Panc1 (cell line): ENCODE measurements around the gene RCOR1. TPM values are rescaled to one million over a fixed set of nuclear protein-coding genes. Genes with fewer than 3 reads are reported as not detected.

ENCODE experiments used
- ATAC-seq: fragments of 200-7000 bp; cut with Tn5 transposase; 2 replicates; pipeline ENCODE4 v1.9.1; 2020; ENCODE audit warnings: mild to moderate bottlenecking, moderate library complexity
- BruUV-seq: library from RNA; stranded (reverse); fragments of 400-500 nt; replicated peaks from 2 replicates; lab custom pipeline; 2021; lab: Mats Ljungman, UMichigan
- CTCF ChIA-PET: fragments of 300-600 bp; sonication (Branson Sonifier 250); formaldehyde crosslinking; loops from one replicate; lab custom pipeline; 2022; ENCODE audit warnings: antibody characterized with exemption; lab: Charles Lee
- POLR2A ChIA-PET: fragments of 300-600 bp; sonication (Branson Sonifier 250); formaldehyde crosslinking; loops from one replicate; lab custom pipeline; 2022; ENCODE audit warnings: antibody characterized with exemption; lab: Charles Lee
- DNase-seq: peaks from one replicate; pipeline ENCODE4 v3.0.0-alpha.2; 2010; ENCODE audit warnings: low read depth, low spot score
- H3K27ac ChIP-seq: 2 replicates; pipeline ENCODE4 v1.5.1; 2011; ENCODE audit warnings: mild to moderate bottlenecking, low read length, inconsistent platforms
- H3K27me3 ChIP-seq: fragments of 200-500 bp; sonication (Bioruptor generic); 2 replicates; pipeline ENCODE4 v1.6.0; 2014; ENCODE audit warnings: low read length, inconsistent platforms; ENCODE audit not compliant: control insufficient read depth, insufficient read depth
- H3K36me3 ChIP-seq: fragments of 200-500 bp; sonication (Bioruptor generic); 2 replicates; pipeline ENCODE4 v1.5.1; 2014; ENCODE audit warnings: inconsistent platforms, mild to moderate bottlenecking, low read length, moderate library complexity; ENCODE audit not compliant: control insufficient read depth, insufficient read depth
- H3K4me1 ChIP-seq: 2 replicates; pipeline ENCODE4 v1.5.1; 2011; ENCODE audit warnings: inconsistent platforms, mild to moderate bottlenecking, low read length, moderate library complexity; ENCODE audit not compliant: control insufficient read depth, insufficient read depth
- H3K4me3 ChIP-seq, 2 experiments: 2 replicates each; pipeline ENCODE4 v1.5.1; 2011 to 2012; ENCODE audit warnings: low read depth in 2 of 2, low read length in 2 of 2, mild to moderate bottlenecking in 2 of 2, inconsistent platforms in 1 of 2, moderate library complexity in 1 of 2
- H3K9me3 ChIP-seq: fragments of 200-500 bp; sonication (Bioruptor generic); 2 replicates; pipeline ENCODE4 v1.5.1; 2014; ENCODE audit warnings: low read depth, mild to moderate bottlenecking, inconsistent platforms, low read length, moderate library complexity; ENCODE audit not compliant: control insufficient read depth, insufficient read depth
- CTCF ChIP-seq: fragments of 450-650 bp; IDR thresholded peaks from 2 replicates; pipeline ENCODE4 v1.5.1; 2017; ENCODE audit warnings: mild to moderate bottlenecking
- POLR2AphosphoS5 ChIP-seq: IDR thresholded peaks from 2 replicates; pipeline ENCODE4 v1.6.1; 2012; ENCODE audit warnings: mild to moderate bottlenecking, low read depth, low read length, moderate library complexity
- REST ChIP-seq, 2 experiments: IDR thresholded peaks; 2 replicates each; pipeline ENCODE4 v1.6.1; 2011 to 2012; ENCODE audit warnings: low read depth in 2 of 2, control low read depth in 1 of 2, low read length in 1 of 2, mild to moderate bottlenecking in 1 of 2, moderate library complexity in 1 of 2; ENCODE audit not compliant: insufficient read depth in 1 of 2
- SIN3A ChIP-seq: IDR thresholded peaks from 2 replicates; pipeline ENCODE4 v1.6.1; 2012; ENCODE audit warnings: low read depth, mild to moderate bottlenecking, low read length, moderate library complexity, borderline replicate concordance; ENCODE audit not compliant: insufficient read depth
- TCF7L2 ChIP-seq: IDR thresholded peaks from 2 replicates; pipeline ENCODE4 v1.6.1; 2011; ENCODE audit warnings: mild to moderate bottlenecking, low read depth, low read length, inconsistent platforms
- in situ Hi-C: cut with HindIII; loops from 2 replicates; pipeline ENCODE4 v1.10.0; 2016; ENCODE audit warnings: low sequenced_read_pairs, low pct_unique_long_range_greater_than_20kb
- intact Hi-C: fragments of 100-400 bp; cut with micrococcal nuclease; formaldehyde crosslinking; loops from one replicate; pipeline ENCODE4 v1.10.0; 2022; ENCODE audit not compliant: unreplicated experiment
- total RNA-seq: library from RNA; stranded (reverse); gene quantifications from one replicate; pipeline ENCODE4 v1.2.1, GENCODE V29; 2021; ENCODE audit not compliant: unreplicated experiment

The RCOR1 gene
- total RNA-seq, 1 experiment from 2014 or later = 27.1 TPM

- intact Hi-C loops = no loop called here
- Histone ChIP-seq H3K4me1 (0 out of 2 replicates have a peak, but pooled peaks cover 4% of the 10 kb centered on the region), H3K9me3 (no peaks in the 10 kb centered on the region), H3K4me3 (no peak overlapping the region), H3K27ac (no peak overlapping the region), H3K27me3 (no peaks in the 10 kb centered on the region), H3K36me3 (no peaks in the 10 kb centered on the region)
- no peak for ATAC-seq
- CTCF ChIA-PET = interaction anchor here (0.6 kb wide), 1 partner anchor 35 kb away, joined by 6 read pairs; no protein-coding TSS in a partner anchor
- no TSS peak for BruUV-seq
- TF ChIP-seq POLR2AphosphoS5 (no peak), TCF7L2 (no peak), SIN3A (no peak)
- no peak for DNase-seq
- POLR2A ChIA-PET = no interaction called here
- in situ Hi-C loops = no loop called here
Measured at GRCh38 chr14:102557434-102558226, 34.8 kb upstream of the RCOR1 start.

GRCh38 chr14:102558556-102558955, 33.9 kb upstream of the RCOR1 start:
- POLR2A ChIA-PET = no interaction called here
- TF ChIP-seq REST (IDR thresholded peaks at IDR 0.05; ENCODE audit: insufficient read depth in 1 of 2, low read depth in 2 of 2, low read length in 1 of 2) = no peak
- no peak for TF ChIP-seq POLR2AphosphoS5
- no peak for TF ChIP-seq SIN3A
- TF ChIP-seq TCF7L2 = no peak
- no peak for TF ChIP-seq CTCF
- Histone ChIP-seq H3K36me3 (no peaks in the 10 kb centered on the region), H3K9me3 (no peaks in the 10 kb centered on the region), H3K27me3 (no peaks in the 10 kb centered on the region), H3K27ac (no peak overlapping the region), H3K4me3 (no peak overlapping the region), H3K4me1 (no peaks in the 10 kb centered on the region)
- CTCF ChIA-PET = no interaction called here
- in situ Hi-C loops = no loop called here
- DNase-seq (no peak), ATAC-seq (no peak)
- intact Hi-C loops = no loop called here
- BruUV-seq = no TSS peak
